ENCODE data around the gene CERS4. TPM values are rescaled to one million over a fixed set of nuclear protein-coding genes. Genes with fewer than 3 reads are reported as not detected.

Gene CERS4
- polyA plus RNA-seq, 1 of the 3 experiments (the other 2 are of a cell fraction) = 36.5 TPM

DNA sequence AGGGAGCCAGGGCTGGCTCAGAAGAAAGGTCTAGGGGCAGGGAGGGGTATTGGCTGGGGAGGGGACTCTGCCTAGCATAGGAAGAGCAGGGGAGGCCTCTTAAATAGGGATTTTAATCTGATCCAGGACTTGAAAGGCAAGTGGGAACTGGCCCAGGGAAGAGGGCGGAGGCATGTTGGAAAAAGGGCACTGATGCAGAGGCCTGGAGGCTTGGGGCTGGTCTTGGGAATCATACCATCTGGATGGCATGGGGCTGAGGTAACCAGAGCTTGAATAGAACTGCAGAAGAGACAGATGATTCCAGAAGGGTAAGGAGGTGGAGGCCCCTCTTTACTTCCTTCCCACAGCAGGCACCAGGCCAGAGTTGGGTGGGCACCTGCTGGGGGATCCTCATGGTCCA, 29.1 kb downstream of the CERS4 start:
- ChIA-PET POLR2A (interaction anchor here (1.0 kb wide), 1 partner anchor 14 kb away, joined by 4 read pairs; no protein-coding TSS in a partner anchor), CTCF (interaction anchor here (5.5 kb wide), 1 partner anchor 14 kb away, joined by 35 read pairs; no protein-coding TSS in a partner anchor)
- Histone ChIP-seq H3K9me2 (no peaks in the 10 kb centered on the region), H3K4me3 (ENCODE audit: low read depth in 2 of 2, low read length in 1 of 2) (no peak overlapping the region), H4K20me1 (ENCODE audit: insufficient read depth) (no peaks in the 10 kb centered on the region), H3K36me3 (replicated peaks in 1 of 2; ENCODE audit: control insufficient read depth in 1 of 2, insufficient read depth in 2 of 2, low read length in 1 of 2) (no peaks in the 10 kb centered on the region), H3K27me3 (ENCODE audit: insufficient read depth) (no peaks in the 10 kb centered on the region), H3K79me2 (ENCODE audit: insufficient read depth) (no peaks in the 10 kb centered on the region), H3K4me1 (ENCODE audit: control insufficient read depth in 1 of 2, insufficient read depth in 2 of 2, low read depth in 1 of 2, low read length in 1 of 2) (peaks cover 4 to 18% of the 10 kb centered on the region in 2 experiments; a peak in 2 of 4 replicates), H3K9me3 (no peaks in the 10 kb centered on the region), H3K4me2 (no peak overlapping the region), H3K27ac (ENCODE audit: low read depth in 2 of 2, low read length in 1 of 2) (no peak overlapping the region; a peak in 1 of 4 replicates), H2AFZ (ENCODE audit: low read depth) (no peak overlapping the region), H3F3A (replicated peaks; ENCODE audit: insufficient read depth) (no peaks in the 10 kb centered on the region), H3K9ac (no peak overlapping the region)
- WGBS (ENCODE audit: low lambda C conversion rate) = 88% methylated on average over 1 of the region's 1 CpG
- no peak for DNase-seq
- TF ChIP-seq RFX5 (IDR thresholded peaks at IDR 0.05; ENCODE audit: low read length) = no peak
- no peak for TF ChIP-seq TEAD4 (IDR thresholded peaks at IDR 0.05; ENCODE audit: borderline replicate concordance, insufficient read depth)
- TF ChIP-seq, protein P1, sequence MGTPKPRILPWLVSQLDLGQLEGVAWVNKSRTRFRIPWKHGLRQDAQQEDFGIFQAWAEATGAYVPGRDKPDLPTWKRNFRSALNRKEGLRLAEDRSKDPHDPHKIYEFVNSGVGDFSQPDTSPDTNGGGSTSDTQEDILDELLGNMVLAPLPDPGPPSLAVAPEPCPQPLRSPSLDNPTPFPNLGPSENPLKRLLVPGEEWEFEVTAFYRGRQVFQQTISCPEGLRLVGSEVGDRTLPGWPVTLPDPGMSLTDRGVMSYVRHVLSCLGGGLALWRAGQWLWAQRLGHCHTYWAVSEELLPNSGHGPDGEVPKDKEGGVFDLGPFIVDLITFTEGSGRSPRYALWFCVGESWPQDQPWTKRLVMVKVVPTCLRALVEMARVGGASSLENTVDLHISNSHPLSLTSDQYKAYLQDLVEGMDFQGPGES (IDR thresholded peaks at IDR 0.05; ENCODE audit: low read depth, low read length) = no peak
- TF ChIP-seq MXI1 (IDR thresholded peaks at IDR 0.05; ENCODE audit: low read depth, low read length) = no peak
- TF ChIP-seq RAD21 (IDR thresholded peaks at IDR 0.05; ENCODE audit: low read length) = no peak
- no peak for TF ChIP-seq FOXM1 (IDR thresholded peaks at IDR 0.05; ENCODE audit: low read depth)
- no peak for TF ChIP-seq JUND (IDR thresholded peaks at IDR 0.05)
- no peak for TF ChIP-seq YY1 (IDR thresholded peaks at IDR 0.05; ENCODE audit: low read depth)
- no peak for TF ChIP-seq GATA2 (CRISPR knock-in tag; IDR thresholded peaks at IDR 0.05)
- no peak for TF ChIP-seq RCOR1 (IDR thresholded peaks at IDR 0.05; ENCODE audit: low read length)
- no peak for TF ChIP-seq POLR2AphosphoS5 (IDR thresholded peaks at IDR 0.05; ENCODE audit: low read depth, low read length)
- TF ChIP-seq, protein P2, sequence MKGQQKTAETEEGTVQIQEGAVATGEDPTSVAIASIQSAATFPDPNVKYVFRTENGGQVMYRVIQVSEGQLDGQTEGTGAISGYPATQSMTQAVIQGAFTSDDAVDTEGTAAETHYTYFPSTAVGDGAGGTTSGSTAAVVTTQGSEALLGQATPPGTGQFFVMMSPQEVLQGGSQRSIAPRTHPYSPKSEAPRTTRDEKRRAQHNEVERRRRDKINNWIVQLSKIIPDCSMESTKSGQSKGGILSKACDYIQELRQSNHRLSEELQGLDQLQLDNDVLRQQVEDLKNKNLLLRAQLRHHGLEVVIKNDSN (IDR thresholded peaks at IDR 0.05; ENCODE audit: borderline replicate concordance, low read depth) = no peak
- no peak for TF ChIP-seq FOSL2 (IDR thresholded peaks at IDR 0.05; ENCODE audit: borderline replicate concordance, low read depth)
- no peak for TF ChIP-seq EZH2phosphoT487 (IDR thresholded peaks at IDR 0.05; ENCODE audit: borderline replicate concordance, low read depth)
- no peak for TF ChIP-seq NRF1 (IDR thresholded peaks at IDR 0.05; ENCODE audit: low read depth, low read length)
- no peak for TF ChIP-seq NFIC (IDR thresholded peaks at IDR 0.05; ENCODE audit: borderline replicate concordance)
- no peak for TF ChIP-seq RXRA (IDR thresholded peaks at IDR 0.05; ENCODE audit: borderline replicate concordance, low read depth)
- TF ChIP-seq SIN3A (IDR thresholded peaks at IDR 0.05; ENCODE audit: borderline replicate concordance, low read depth, low read length) = no peak
